OCI-LY3 (cell line): Measurements from ENCODE around the gene RMI2.
A peak's percentile ranks its signal among the peaks of the same experiment; 100 is the strongest.

Experiments used
- H2AFZ ChIP-seq: fragments of 200-600, 300-600 bp; shearing (Covaris generic); 2 replicates; pipeline ENCODE4 v1.6.0; 2014; ENCODE audit warnings: antibody characterized with exemption, low read depth, low read length
- H3K27ac ChIP-seq: fragments of 200-600, 300-600 bp; sonication (generic); 2 replicates; pipeline ENCODE4 v1.5.1; 2014; ENCODE audit warnings: mild to moderate bottlenecking, low read length, moderate library complexity, mixed read lengths
- H3K27me3 ChIP-seq: fragments of 200-600, 300-600 bp; sonication (generic); 2 replicates; pipeline ENCODE4 v1.6.1; 2014; ENCODE audit warnings: low read depth, low read length, mixed read lengths
- H3K36me3 ChIP-seq: fragments of 200-600, 300-600 bp; sonication (generic); replicated peaks from 2 replicates; pipeline ENCODE3; 2014; ENCODE audit warnings: low read depth, low read length, mixed read lengths
- H3K4me1 ChIP-seq: fragments of 300-600, 200-600 bp; sonication (generic); 2 replicates; pipeline ENCODE4 v1.6.1; 2014; ENCODE audit warnings: low read length, mixed read lengths
- H3K4me2 ChIP-seq: fragments of 200-600, 300-600 bp; sonication (generic); 2 replicates; pipeline ENCODE4 v1.6.1; 2014; ENCODE audit warnings: low read length, mixed read lengths
- H3K4me3 ChIP-seq: fragments of 300-600, 200-600 bp; sonication (generic); 2 replicates; pipeline ENCODE4 v1.5.1; 2014; ENCODE audit warnings: antibody characterized with exemption, mild to moderate bottlenecking, low read length, moderate library complexity
- H3K79me2 ChIP-seq: fragments of 300-600, 200-600 bp; shearing (Covaris generic); 2 replicates; pipeline ENCODE4 v1.6.1; 2014; ENCODE audit warnings: mild to moderate bottlenecking, low read length, mixed read lengths
- H3K9ac ChIP-seq: fragments of 300-600, 200-600 bp; shearing (Covaris generic); 2 replicates; pipeline ENCODE4 v1.6.0; 2014; ENCODE audit warnings: mild to moderate bottlenecking, low read length, moderate library complexity
- H3K9me3 ChIP-seq: fragments of 200-600, 300-600 bp; shearing (Covaris generic); 2 replicates; pipeline ENCODE4 v1.6.1; 2014; ENCODE audit warnings: low read length, mixed read lengths; ENCODE audit not compliant: insufficient read depth
- H4K20me1 ChIP-seq: fragments of 200-600, 300-600 bp; sonication (generic); 2 replicates; pipeline ENCODE4 v1.6.1; 2016; ENCODE audit warnings: low read length, mixed read lengths; ENCODE audit not compliant: insufficient read depth
- CTCF ChIP-seq: fragments of 200-600, 300-600 bp; sonication (generic); IDR thresholded peaks from 2 replicates; pipeline ENCODE4 v1.5.1; 2014; ENCODE audit warnings: antibody characterized with exemption, low read length, low read depth
- EZH2phosphoT487 ChIP-seq: fragments of 200-600 bp; shearing (Covaris generic); IDR thresholded peaks from 2 replicates; pipeline ENCODE4 v1.6.1; 2018; ENCODE audit warnings: antibody characterized with exemption, mixed run types, low read depth

The RMI2 gene

GRCh38 chr16:11345040-11345862 is at the start of gene RMI2:
RMI2 (plus strand) TSS chr16:11345459; CDS start chr16:11345472, 13 bp downstream.
- Histone ChIP-seq H3K9me3 (no peaks in the 10 kb centered on the region), H3K4me2 (peak within 1 kb of the TSS; percentile 77), H3K27me3 (no peaks in the 10 kb centered on the region), H3K4me1 (peaks cover 9% of the 10 kb centered on the region; the same call in 1 of the 2 replicates), H3K36me3 (peaks cover 11% of the 10 kb centered on the region), H3K27ac (peak within 1 kb of the TSS; percentile 9; the same call in 1 of the 2 replicates), H2AFZ (peak within 1 kb of the TSS; percentile 48; the same call in 1 of the 2 replicates), H3K9ac (peak within 1 kb of the TSS; percentile 79), H3K79me2 (peaks cover 41% of the 10 kb centered on the region), H4K20me1 (peaks cover 18% of the 10 kb centered on the region; the same call in 1 of the 2 replicates), H3K4me3 (peak within 1 kb of the TSS; percentile 87)
- TF ChIP-seq CTCF (no peak), EZH2phosphoT487 (no peak)

- Histone ChIP-seq H3K36me3 (no peaks in the 10 kb centered on the region), H3K4me3 (no peak overlapping the region), H3K4me1 (peaks cover 40% of the 10 kb centered on the region), H3K9ac (no peak overlapping the region), H3K27me3 (peaks cover 5% of the 10 kb centered on the region; the same call in 1 of the 2 replicates), H3K79me2 (no peaks in the 10 kb centered on the region), H3K4me2 (no peak overlapping the region), H2AFZ (no peak overlapping the region), H4K20me1 (no peaks in the 10 kb centered on the region), H3K9me3 (no peaks in the 10 kb centered on the region), H3K27ac (no peak overlapping the region)
- TF ChIP-seq EZH2phosphoT487, result no peak
- no peak for TF ChIP-seq CTCF
These were observed 49.6 kb upstream of the RMI2 start for GRCh38 chr16:11295672-11296071.

GRCh38 chr16:11296351-11296705 is 48.9 kb upstream of the RMI2 start:
- no peak overlapping the region for H3K4me3 ChIP-seq
- 0 out of 2 replicates have a peak overlapping the region, but pooled peaks have one; percentile 16 for H2AFZ ChIP-seq
- peaks cover 40% of the 10 kb centered on the region for H3K4me1 ChIP-seq
- H3K27ac ChIP-seq, result peak overlapping the region; percentile 80
- TF ChIP-seq EZH2phosphoT487, result no peak
- TF ChIP-seq CTCF, result no peak
- peaks cover 5% of the 10 kb centered on the region; the same call in 1 of the 2 replicates for H3K27me3 ChIP-seq
- no peaks in the 10 kb centered on the region for H3K9me3 ChIP-seq
- no peaks in the 10 kb centered on the region for H3K79me2 ChIP-seq
- no peaks in the 10 kb centered on the region for H3K36me3 ChIP-seq
- no peaks in the 10 kb centered on the region for H4K20me1 ChIP-seq
- H3K9ac ChIP-seq, result no peak overlapping the region; the same call in 1 of the 2 replicates
- H3K4me2 ChIP-seq, result peak overlapping the region; percentile 71

GRCh38 chr16:11296706-11297491 is 48.4 kb upstream of the RMI2 start:
- Histone ChIP-seq H3K9ac (peak overlapping the region; percentile 44), H3K4me1 (peaks cover 40% of the 10 kb centered on the region)

More at GRCh38 chr16:11296706-11297491, 48.4 kb upstream of the RMI2 start:
- peaks cover 5% of the 10 kb centered on the region; the same call in 1 of the 2 replicates for H3K27me3 ChIP-seq
- TF ChIP-seq EZH2phosphoT487, result no peak
- 0 out of 2 replicates have a peak overlapping the region, but pooled peaks have one; percentile 16 for H2AFZ ChIP-seq
- peak overlapping the region; percentile 71 for H3K4me2 ChIP-seq
- H3K36me3 ChIP-seq, result no peaks in the 10 kb centered on the region
- H3K9me3 ChIP-seq, result no peaks in the 10 kb centered on the region
- peak overlapping the region; percentile 47 for H3K4me3 ChIP-seq
- H4K20me1 ChIP-seq, result no peaks in the 10 kb centered on the region
- no peaks in the 10 kb centered on the region for H3K79me2 ChIP-seq
- peak overlapping the region; percentile 80 for H3K27ac ChIP-seq
